ENCODE data around the gene GSC2. TPM values are rescaled to one million over a fixed set of nuclear protein-coding genes. Genes with fewer than 3 reads are reported as not detected.

Gene GSC2
- total and polyA plus RNA-seq, 2 of the 8 experiments (the other 6 are each of a cell fraction or from before 2014, with no cell fraction given) = 0.17 to 0.48 TPM

GRCh38 chr22:19177164-19178064 is 27.3 kb upstream of the GSC2 start:
- Histone ChIP-seq H3K4me1 (replicated peaks in 1 of 4; ENCODE audit: control insufficient read depth in 3 of 4, insufficient read depth in 4 of 4, low read length in 3 of 4) (peaks cover 0 to 43% (median 28%) of the 10 kb centered on the region in 4 experiments; a peak in 6 of 7 replicates), H2BK20ac (ENCODE audit: low read length) (no peak overlapping the region), H3K27ac (ENCODE audit: low read depth, low read length) (0 out of 2 replicates have a peak overlapping the region, but pooled peaks have one; percentile 74), H3K56ac (replicated peaks; ENCODE audit: insufficient read length, low read depth, low read length) (no peak overlapping the region), H3K4me2 (ENCODE audit: insufficient read depth in 1 of 2, low read depth in 2 of 2, low read length in 2 of 2) (peak overlapping the region; percentile 35 to 87), H2AK5ac (ENCODE audit: low read depth, low read length) (no peak overlapping the region), H3K79me2 (ENCODE audit: control insufficient read depth in 1 of 2, insufficient read depth in 2 of 2, low read length in 2 of 2) (peaks cover 2 to 23% of the 10 kb centered on the region in 2 experiments; a peak in 3 of 4 replicates), H4K91ac (replicated peaks; ENCODE audit: insufficient read length, low read length) (peak overlapping the region; percentile 83), H2BK120ac (replicated peaks; ENCODE audit: low read depth, low read length) (no peak overlapping the region), H3K4ac (replicated peaks; ENCODE audit: insufficient read length, low read depth, low read length) (no peak overlapping the region), H4K20me1 (replicated peaks in 1 of 2; ENCODE audit: control insufficient read depth in 1 of 2, insufficient read depth in 2 of 2, low read length in 2 of 2) (peaks cover 4 to 32% of the 10 kb centered on the region in 2 experiments), H2BK15ac (ENCODE audit: low read length) (no peak overlapping the region), H4K5ac (ENCODE audit: insufficient read length, low read depth, low read length) (peak overlapping the region; percentile 6), H3K14ac (ENCODE audit: insufficient read length) (no peak overlapping the region), H3K18ac (ENCODE audit: extremely low read depth, low read length) (peak overlapping the region; percentile 78; the same call in 1 of the 2 replicates), H3K9me3 (ENCODE audit: insufficient read depth in 2 of 2, low read depth in 1 of 2, low read length in 1 of 2) (no peaks in the 10 kb centered on the region), H2AFZ (ENCODE audit: low read length) (no peak overlapping the region), H4K8ac (ENCODE audit: extremely low read depth, insufficient read depth, low read length) (peak overlapping the region; percentile 77), H3K27me3 (replicated peaks in 1 of 4; ENCODE audit: control insufficient read depth in 3 of 4, extremely low read depth in 1 of 4, insufficient read depth in 3 of 4, low read length in 3 of 4) (no peaks in the 10 kb centered on the region), H3K23me2 (ENCODE audit: low read depth, low read length) (peaks cover 9% of the 10 kb centered on the region), H3K9ac (replicated peaks in 1 of 4; ENCODE audit: extremely low read depth in 1 of 4, low read depth in 3 of 4, low read length in 3 of 4) (peak overlapping the region; percentile 10 to 66 (median 57); a peak in 5 of 7 replicates), H2BK12ac (ENCODE audit: low read depth, low read length) (no peak overlapping the region), H2BK5ac (ENCODE audit: low read depth, low read length) (peak overlapping the region; percentile 81; the same call in 1 of the 2 replicates), H3K23ac (ENCODE audit: insufficient read length) (no peak overlapping the region), H3K79me1 (ENCODE audit: low read depth, low read length) (peaks cover 14% of the 10 kb centered on the region), H3K36me3 (ENCODE audit: control insufficient read depth in 2 of 4, insufficient read depth in 4 of 4, low read length in 3 of 4) (peaks cover 0 to 9% (median 0%) of the 10 kb centered on the region in 4 experiments; a peak in 2 of 8 replicates), H3K4me3 (ENCODE audit: extremely low read depth in 1 of 4, insufficient read depth in 2 of 4, low read depth in 3 of 4, low read length in 4 of 4) (peak overlapping the region; percentile 52 to 93 (median 68))
- FAIRE-seq (no peak), DNase-seq (ENCODE audit: low read depth in 1 of 2, low spot score in 2 of 2) (no peak)
- 53% methylated on average over 38 of the region's 55 CpGs; no CpG with 5 or more reads in 1 of the 2 experiments for WGBS, 2 experiments (ENCODE audit: extremely low coverage in 1 of 2, insufficient coverage in 1 of 2, insufficient read length in 1 of 2, insufficient replicate concordance in 2 of 2, low coverage in 1 of 2, low lambda C conversion rate in 2 of 2, missing lambda C conversion rate in 1 of 2)
- ChIA-PET POLR2A (ENCODE audit: partially characterized antibody) (interaction anchor here (0.6 to 3.1 kb wide), 7 partner anchors 7 to 302 kb away, joined by 3 to 11 read pairs (median 5); partner anchors contain the start of genes HIRA, MRPL40 and UFD1), CTCF (ENCODE audit: partially characterized antibody) (interaction anchor here (0.6 to 2.0 kb wide), 4 partner anchors 17 to 47 kb away, joined by 3 to 5 read pairs (median 4); no protein-coding TSS in a partner anchor)
- 0 out of 4 replicates have a peak, but pooled peaks of 1 of the 2 experiments have one; percentile 10 for TF ChIP-seq SIN3A (conservative IDR thresholded peaks at IDR 0.05 in 1 of 2, IDR thresholded peaks at IDR 0.05 in 1 of 2; ENCODE audit: low read depth in 1 of 2, low read length in 2 of 2)
- TF ChIP-seq ZNF274 (IDR thresholded peaks at IDR 0.05; ENCODE audit: borderline replicate concordance, extremely low read depth, low read length) = no peak
- TF ChIP-seq KDM5A (IDR thresholded peaks at IDR 0.05; ENCODE audit: low read length) = no peak
- TF ChIP-seq POLR2AphosphoS5 (IDR thresholded peaks at IDR 0.05; ENCODE audit: low read depth, low read length) = 0 out of 2 replicates have a peak, but pooled peaks have one; percentile 12
- TF ChIP-seq CEBPB (IDR thresholded peaks at IDR 0.05; ENCODE audit: low read depth, low read length) = no peak

Data from H1 (cell line).